OCI-LY1 (cell line): ENCODE results near the gene SERP2.

Experiments
- CTCF ChIP-seq: fragments of 200-600 bp; sonication (generic), shearing (Covaris generic); IDR thresholded peaks from 2 replicates; pipeline ENCODE4 v1.5.1; 2017; ENCODE audit warnings: mild to moderate bottlenecking, antibody characterized with exemption, low read length, moderate library complexity, mixed read lengths
- EZH2 ChIP-seq: fragments of 200-600 bp; sonication (generic), shearing (Covaris generic); IDR thresholded peaks from 2 replicates; pipeline ENCODE4 v1.8.0; 2017; ENCODE audit warnings: borderline replicate concordance, mixed run types, mild to moderate bottlenecking, antibody characterized with exemption, low read length, moderate library complexity, mixed read lengths

- no peak for TF ChIP-seq EZH2
- TF ChIP-seq CTCF, result no peak
Observed at GRCh38 chr13:44402899-44403445, 29.3 kb downstream of the SERP2 start.
